ENCODE data around the gene TNFAIP1.

DNA sequence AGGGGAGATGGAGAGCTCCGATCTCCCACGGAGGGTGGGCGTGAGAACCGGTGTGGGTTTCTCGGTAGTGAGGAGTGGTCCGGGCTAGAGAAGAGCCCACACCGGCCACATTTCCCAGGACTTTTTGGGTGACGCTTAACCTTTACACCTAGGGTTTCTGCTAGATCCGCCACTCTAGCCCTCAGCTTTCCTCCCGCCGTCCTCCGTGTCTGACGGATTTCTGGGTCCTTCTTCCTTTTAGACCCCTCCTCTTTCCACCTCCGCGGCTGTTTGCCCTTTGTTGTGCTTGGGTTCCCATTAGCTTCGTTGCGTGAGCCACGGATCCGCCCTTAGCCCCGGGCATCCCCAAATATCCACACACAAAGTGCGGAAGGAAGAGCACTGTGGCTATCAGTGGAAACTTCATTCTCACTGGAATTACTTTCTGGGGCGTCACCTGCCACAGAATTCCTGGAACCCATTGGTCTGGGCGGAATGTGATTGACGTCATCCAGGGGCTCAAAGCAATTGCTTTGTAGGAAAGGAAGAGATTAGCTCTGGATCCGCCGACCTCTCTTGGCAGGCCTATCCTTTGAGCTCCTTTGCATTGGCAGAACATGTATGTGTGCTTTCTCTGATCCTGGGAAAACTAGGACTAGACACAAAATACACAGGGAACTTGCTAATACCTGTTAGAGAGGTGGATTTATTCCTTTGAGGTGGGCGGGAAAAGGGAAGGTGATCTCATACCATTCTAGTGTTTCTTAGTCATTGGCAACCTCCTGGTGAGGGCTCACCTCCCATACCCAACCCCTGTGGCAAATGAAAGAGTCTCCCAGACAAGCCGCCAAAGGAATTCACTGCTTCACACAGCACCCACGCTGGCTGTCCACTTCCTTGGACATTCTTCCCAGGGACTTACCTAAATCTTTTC lies 654 bp downstream of the TNFAIP1 start:
- TF ChIP-seq, protein P1, sequence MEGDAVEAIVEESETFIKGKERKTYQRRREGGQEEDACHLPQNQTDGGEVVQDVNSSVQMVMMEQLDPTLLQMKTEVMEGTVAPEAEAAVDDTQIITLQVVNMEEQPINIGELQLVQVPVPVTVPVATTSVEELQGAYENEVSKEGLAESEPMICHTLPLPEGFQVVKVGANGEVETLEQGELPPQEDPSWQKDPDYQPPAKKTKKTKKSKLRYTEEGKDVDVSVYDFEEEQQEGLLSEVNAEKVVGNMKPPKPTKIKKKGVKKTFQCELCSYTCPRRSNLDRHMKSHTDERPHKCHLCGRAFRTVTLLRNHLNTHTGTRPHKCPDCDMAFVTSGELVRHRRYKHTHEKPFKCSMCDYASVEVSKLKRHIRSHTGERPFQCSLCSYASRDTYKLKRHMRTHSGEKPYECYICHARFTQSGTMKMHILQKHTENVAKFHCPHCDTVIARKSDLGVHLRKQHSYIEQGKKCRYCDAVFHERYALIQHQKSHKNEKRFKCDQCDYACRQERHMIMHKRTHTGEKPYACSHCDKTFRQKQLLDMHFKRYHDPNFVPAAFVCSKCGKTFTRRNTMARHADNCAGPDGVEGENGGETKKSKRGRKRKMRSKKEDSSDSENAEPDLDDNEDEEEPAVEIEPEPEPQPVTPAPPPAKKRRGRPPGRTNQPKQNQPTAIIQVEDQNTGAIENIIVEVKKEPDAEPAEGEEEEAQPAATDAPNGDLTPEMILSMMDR (conservative IDR thresholded peaks at IDR 0.05; ENCODE audit: low read depth, low read length): no peak
- TF ChIP-seq EZH2 (IDR thresholded peaks at IDR 0.05; ENCODE audit: low read length, unreplicated experiment): no peak

All from PC-3 (cell line).